Activated CD4-positive, CD25-positive, alpha-beta regulatory T cell treated with anti-CD3 and anti-CD28 coated beads, Interleukin-2, amount 50 U/mL, for 16 hours (primary cell): ENCODE data around the gene MYBBP1A.
"Not testable (repeated sequence)": the region's sequence is repeated elsewhere in the genome, so short reads cannot be mapped to it uniquely, and the experiment has no call there.

ENCODE experiments used
- DNase-seq: peaks from one replicate; pipeline ENCODE4 v3.0.0-alpha.2; 2020; ENCODE audit warnings: low read depth, low spot score

MYBBP1A gene

DNA sequence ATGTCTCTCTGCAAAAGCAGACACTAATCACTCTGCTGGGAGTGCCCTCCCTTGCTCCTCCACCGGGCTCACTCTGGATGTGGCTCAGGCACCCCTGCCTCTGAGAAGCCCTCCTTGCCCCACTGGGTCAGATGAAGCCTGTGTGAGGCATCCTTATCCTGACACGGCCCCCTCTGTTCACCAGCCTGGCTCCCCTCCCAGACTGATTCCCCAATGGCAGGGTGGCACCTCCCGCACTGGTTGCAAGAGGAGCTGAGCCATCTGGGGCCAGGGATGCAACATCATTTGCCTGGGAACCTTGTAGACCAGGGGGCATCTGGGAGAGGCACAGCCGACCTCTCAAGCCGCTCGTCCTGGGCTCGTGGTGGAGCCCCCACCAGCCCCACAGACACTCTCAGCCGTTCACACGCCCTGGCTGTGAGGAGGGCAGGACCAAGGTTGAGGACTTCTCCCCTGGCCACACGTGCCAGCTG is 35.8 kb upstream of the MYBBP1A start:
- DNase-seq = no peak

DNA sequence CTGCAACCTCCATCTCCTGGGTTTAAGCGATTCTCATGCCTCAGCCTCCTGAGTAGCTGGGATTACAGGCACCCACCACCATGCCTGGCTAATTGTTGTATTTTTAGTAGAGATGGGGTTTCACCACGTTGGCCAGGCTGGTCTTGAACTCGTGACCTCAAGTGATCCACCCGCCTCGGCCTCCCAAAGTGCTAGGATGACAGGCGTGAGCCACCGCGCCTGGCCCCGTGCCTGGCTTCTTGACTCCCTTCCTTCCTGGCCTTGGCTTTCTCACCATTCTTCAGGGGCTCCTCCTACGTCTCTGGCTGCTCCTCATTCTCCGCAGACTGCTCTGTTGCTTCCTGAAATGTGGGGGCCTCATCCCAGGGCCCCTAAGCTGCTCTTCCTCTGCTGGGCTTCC is 34.9 kb upstream of the MYBBP1A start:
- not testable (repeated sequence) for DNase-seq

DNA sequence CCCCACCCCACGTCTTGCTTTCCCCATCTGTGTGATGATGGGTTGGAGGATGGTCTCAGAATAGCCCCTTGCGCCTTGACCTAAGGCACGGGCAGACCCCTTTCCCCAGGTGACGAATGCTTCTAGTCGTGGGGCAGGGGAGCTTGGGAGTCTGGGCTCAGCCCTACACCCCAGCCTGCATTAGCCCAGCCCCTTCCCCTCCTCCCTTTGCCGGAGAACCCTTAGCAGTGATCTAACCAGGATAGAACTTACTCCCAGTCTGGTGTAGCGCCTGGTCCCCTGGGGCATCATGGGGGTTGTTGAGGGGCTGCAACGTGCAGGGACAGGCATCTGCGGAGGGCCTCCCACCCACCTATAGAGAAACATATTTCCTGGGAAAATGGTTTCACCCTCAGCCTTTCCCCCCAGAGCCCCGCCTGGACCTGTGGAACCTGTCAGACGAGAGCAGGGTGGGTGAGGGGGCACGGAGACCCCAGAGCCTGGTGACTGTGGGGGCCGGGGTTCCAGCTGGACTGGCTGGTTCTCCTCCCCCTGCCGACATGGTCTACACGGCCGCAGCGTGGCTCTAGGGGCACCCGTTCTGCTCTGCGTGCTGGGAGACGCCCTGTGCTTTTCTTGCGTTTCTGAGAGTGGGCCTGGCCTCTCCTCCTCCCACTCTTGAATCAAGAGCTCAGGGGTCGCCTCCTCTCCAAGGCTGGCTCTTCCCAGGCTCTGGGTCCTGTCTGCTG is 33.9 kb upstream of the MYBBP1A start:
- no peak for DNase-seq

DNA sequence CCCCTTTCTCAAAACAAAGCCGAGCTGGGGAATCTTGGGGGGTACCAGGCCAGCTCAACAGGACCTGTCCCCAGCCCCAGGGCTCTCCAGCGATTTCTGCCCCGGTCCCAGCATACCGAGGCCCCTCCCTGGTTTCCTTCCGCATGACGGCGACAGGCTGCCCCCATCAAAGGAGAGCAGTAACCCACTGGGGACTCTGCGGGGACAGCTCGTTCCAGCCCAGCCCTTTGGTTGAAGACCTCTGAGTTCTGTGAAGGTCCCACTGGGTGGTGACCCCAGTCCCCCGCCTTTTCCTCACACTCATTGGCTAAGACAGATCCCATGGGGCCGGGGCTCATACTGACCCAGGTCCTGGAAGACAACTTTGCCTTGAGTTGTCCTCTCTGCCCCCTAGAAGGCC is 33.2 kb upstream of the MYBBP1A start:
- DNase-seq = no peak

DNA sequence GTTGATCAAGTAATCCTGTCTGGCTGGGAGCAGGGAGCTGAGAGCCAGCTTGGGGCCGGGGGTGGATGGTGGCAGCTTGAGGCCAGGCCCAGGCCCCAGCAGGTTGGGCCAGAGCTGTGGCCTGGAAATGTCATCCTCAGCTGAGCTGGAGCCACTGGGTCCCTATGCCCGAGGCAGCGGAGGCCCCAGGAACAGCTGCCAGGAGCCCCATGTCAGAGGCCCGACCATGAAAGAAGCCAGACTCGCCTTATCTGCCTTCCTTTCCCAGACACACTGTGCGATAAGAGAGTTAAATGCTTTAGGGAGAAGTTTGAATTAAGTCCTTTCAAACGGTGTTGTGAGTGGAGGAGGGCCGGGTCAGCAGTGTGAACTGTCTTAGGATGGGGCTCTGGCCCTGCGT is 32.6 kb upstream of the MYBBP1A start:
- DNase-seq = no peak

DNA sequence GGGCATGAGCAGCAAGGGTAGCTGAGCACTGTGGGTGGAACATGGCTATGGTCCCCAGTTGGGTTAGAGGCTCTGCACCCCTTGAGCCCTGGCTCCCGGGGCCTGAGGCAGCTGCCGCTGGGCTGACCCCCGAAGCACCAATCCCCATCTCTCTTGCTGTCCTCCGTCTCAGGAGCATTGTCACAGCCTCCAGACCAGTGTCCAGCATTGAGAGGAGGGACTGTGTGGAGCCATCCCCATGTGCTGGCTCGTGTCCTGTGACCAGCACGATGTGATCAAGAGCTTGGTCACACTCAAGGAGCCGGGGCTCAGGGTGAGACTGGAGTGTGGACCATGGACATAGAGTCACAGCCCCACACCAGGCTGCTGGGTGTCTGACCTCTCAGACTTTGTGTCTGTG is 32.0 kb upstream of the MYBBP1A start:
- no peak for DNase-seq

DNA sequence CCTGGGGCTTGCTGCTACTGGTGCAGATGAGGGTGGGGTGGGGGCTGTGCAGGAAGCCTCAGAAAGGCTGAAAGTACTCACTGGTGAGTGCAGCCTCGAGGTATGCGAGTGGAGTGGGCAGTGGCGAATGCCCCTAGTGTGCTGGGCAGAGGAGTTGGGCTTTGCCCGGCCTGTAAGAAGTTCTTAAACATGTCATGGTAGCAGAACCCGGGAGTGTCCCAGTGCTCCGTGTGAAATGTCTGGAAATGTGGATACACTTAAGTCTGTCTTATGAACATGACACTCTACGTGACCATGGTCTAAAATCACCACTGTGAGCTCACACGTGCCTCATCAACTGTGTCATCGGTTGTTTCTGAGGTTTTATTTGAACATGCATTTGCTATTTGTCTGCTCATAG is 30.9 kb upstream of the MYBBP1A start:
- no peak for DNase-seq

DNA sequence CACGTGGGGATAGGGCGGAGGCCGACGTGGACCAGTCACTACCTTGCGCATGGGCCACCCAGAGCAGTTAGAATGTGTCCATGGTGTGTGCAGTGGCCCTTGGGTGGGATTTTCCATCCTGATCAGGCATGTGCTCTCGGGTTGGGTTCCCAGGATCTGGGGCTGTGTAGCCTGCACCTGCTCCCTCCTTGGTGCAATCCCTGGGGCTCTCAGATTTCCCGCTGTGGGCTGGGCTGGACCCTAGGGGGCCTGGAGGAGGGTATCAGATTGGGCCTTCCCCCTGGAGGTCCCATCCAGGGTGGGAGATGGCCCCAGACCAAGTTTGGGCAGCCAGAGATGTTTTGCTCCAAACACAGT is 30.4 kb upstream of the MYBBP1A start:
- no peak for DNase-seq

DNA sequence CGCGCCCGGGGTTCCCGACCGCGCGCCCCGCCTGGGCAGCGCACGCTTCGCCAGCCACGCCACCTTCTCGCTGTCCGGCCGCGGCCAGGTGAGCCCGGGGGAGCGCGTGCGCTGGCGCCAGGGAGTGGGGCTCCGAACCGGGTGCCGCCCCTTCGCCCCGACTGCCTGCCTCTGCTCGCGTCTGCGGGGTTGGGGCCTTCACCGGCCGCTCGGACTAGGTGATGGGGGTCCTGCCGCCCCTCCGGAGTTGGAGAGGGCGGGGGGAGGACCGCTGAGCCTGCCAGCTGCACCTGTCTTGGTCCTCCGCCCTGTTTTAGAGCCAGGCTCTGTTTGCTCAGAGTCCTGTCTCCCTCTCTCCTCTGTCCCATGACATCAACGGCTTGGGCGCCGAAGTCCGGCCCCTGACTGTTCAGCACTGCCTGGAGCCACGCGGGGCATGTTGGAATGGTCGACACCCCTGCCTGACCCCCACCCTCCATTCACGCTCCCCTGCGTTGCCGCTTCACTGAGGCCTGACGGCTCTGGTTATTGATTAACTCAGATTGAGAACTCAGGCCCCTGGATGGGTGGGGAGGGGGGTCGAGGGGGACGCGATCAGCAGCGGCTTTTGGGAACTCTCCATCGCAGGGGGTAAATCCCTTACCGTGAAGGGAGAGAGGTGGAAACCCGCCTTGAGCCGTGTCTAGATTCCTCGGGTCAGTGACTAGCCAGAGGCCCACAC is 29.9 kb upstream of the MYBBP1A start:
- no peak for DNase-seq

DNA sequence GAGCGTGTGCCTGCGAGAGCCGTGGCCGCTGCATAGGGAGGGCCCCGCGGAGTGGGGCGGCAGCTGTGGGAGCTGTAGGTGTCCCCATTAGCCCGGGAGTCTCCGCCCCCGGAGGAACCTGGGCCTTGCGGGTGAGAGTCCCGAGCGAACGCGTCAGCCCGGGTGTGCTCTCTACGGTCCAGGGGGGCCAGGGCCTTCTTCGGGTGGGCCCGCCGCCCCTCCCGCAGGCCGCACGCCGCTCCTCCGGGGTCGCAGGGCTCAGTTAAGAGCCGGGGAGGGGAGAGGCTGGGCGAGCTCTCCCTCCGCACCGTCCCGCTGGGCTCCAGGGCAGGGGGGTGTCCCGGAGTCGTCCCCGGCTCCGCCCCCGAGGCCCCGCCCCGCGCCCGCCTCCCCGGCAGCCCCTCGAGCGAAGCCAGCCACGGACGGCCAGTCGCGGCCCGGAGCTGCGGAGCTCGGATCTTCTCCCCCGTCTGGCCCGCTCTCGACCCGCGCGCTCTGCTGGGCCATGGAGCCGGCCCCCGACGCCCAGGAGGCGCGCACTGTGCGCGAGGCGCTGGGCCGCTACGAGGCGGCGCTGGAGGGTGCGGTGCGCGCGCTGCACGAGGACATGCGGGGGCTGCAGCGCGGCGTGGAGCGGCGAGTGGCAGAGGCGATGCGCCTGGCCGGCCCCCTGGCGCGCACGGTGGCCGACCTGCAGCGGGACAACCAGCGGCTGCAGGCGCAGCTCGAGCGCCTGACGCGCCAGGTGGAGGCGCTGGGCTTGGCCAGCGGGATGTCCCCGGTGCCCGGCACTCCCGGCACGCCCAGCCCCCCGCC is 29.1 kb upstream of the MYBBP1A start, which contains the start of gene SMTNL2:
Gene SMTNL2 (plus strand): TSS at position 429 of the 816 bp plus-strand sequence. CDS start 77 bp downstream, at position 506.
- DNase-seq = no peak

DNA sequence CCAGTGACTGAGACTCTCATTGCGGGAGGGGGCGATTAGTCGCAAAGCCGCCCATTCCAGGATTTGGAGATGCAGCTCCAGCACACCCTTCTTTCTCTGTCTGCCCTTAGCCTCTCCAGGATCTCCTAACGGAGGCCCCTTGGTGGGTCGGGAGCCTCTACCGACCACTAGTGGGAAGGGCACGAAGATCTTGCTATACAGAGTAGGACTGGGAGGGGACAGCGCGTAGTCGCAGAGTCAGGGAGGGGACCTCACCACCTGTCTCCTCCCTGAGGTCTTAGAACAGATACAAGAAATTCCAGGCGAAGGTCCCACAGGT is 28.6 kb upstream of the MYBBP1A start:
- DNase-seq = no peak

DNA sequence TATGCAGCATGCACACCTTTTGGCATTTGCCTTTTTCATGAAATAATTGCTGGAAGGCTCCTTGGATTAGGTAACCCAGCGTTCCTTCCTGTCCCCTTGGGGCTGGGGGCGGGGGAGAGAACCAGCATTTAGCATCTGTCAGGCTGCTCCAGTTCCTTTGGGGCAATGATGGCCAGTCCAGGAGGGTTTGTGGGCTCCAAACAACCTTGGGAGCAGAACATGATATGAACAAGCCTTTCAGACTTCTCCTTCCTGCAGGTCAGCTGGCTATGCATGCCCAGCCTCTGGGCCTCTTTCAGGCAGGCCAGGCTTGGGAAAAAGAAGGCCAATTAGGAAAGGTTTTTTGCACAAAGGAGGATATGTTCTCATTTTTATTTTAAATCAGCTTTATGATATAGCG is 28.0 kb upstream of the MYBBP1A start:
- DNase-seq = no peak

DNA sequence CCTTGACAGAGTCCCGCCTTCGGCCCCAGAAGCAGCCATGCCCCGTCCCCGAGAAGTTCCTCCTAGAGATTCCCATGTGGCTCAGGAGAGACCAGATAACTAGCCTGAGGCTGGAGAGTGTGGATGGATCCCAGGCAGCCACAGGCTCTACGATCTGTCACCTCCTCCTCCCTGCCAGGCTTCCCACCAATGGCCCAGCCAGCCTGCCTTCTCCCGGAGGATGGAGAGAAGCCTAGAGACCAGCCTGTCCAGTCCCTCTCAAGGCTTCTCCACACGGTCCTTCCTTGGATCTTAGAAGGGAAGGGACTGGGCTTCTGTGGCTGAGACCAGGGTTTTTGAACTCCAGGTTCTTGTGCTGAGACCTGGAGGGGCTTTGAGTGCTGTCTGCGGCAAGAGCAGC is 27.5 kb upstream of the MYBBP1A start:
- DNase-seq = no peak

DNA sequence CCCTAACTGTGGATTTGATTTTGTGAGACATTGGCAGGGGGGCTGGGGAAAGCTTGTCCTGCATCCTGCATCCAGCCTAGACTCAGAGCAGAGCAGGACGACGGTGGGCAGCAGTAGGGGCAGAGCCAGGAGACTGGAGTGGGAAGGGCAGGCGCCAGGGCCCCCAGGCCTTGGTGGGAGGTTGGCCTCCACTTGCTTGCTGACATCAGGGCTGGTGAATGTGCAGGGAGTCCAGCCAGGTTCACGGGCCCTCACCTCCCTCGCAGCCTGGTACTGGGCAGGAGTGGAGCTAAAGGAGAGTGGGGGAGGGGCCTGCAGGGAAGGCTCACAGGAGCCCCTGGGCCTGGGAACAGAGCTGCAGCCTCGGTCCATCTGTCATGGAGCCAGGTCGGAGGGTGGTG is 26.9 kb upstream of the MYBBP1A start:
- DNase-seq = no peak

DNA sequence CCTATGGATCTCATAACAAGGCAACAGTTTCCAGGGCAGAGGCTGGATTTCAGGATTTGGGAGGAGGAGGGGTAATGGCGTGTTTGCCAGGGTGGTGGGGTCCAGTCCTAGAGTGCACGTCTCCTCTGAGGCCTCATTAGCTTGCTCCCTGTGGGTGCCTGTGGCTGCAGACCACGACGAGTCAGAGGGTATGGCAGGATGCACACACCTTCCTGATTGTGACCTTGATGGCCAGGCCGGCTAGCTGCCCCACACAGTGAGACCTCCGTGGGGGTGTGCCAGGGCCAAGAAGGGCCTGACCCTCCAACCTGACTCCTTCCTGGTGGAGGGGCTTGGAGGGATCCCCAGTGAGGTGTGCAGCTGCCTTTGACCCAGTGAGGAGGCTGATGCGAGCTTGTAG is 25.1 kb upstream of the MYBBP1A start:
- DNase-seq = no peak

DNA sequence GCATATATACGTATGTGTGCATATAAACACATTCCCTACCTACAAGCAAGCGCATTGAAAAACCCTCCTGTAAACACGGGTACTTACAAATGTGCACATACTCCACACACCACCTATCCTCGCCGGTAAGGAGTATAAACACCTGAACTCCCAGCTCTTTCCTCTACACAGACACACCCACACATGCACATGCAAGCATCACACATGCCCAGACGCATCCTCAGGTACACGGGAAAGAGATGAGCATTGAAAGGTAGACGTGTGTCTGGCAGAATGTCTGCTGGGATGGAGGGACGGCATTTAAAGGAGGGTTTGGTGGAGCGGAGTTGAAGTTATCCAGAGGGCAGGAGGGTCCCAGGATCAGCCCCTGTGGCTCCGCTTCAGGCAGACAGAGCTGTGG is 24.5 kb upstream of the MYBBP1A start:
- DNase-seq = no peak

DNA sequence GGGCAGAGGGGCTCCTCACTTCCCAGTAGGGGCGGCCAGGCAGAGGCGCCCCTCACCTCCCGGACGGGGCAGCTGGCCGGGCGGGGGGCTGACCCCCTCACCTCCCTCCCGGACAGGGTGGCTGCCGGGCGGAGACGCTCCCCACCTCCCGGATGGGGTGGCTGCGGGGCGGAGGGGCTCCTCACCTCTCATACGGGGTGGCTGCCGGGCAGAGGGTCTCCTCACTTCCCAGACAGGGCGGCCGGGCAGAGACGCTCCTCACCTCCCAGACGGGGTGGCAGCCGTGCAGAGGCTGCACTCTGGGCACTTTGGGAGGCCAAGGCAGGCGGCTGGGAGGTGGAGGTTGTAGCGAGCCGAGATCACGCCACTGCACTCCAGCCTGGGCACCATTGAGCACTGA is 23.2 kb upstream of the MYBBP1A start:
- DNase-seq = not testable (repeated sequence)

DNA sequence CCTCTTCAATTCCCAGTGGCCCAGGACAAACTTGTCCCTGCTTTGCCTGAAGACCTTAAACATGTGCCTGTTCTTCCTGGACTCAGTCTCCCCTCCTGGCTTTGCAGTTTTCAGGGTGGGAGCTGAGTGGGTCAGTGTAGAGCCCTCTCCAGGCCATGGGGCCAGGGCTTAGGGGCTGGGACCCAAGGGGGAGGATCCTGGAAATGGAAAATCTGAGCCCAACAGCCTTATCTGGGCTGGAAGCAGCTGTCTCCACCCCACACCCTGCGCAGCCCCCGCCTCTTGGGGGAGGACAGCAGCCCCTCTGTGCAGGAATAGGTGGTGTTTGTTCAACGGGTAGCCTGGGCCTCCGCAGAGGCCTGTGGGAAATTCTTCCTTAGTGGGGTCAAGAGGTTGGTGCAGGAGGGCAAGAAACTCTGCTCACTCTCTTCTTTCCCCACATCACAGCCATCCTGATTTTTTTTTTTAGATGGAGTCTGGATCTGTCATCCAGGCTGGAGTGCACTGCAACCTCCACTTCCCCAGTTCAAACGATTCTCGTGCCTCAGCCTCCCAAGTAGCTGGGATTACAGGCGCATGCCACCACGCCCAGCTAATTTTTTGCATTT is 22.3 kb upstream of the MYBBP1A start:
- no peak for DNase-seq

DNA sequence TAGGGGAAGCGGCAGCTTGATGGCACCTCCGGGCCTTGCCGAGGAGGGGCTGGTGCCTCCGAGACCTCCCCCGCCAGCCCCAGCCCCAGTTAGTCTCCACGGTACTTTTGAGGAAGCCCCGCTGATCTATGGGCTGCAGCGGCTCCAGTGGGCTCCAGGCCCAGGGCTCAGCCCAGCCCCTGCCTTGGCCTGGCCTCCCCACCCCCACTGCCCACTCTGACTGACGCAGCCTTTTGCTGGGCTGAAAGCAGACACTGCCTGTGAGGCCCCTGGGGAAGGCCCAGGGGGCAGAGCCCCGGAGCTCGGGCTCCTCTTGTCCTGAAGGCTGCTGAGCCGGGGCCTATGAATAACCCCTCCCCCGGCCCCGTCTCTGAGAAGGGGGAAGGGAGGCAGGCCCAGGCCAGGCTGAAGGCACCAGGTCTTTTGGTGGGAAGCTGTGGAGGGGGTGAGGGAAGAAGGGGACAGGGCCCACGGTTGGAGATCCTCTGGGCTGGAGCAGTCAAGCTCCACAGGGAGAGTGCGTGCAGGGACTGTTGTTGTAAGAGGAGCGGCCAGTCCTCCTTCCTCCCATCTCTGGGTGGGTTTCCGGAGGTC is 21.6 kb upstream of the MYBBP1A start:
- DNase-seq = no peak

DNA sequence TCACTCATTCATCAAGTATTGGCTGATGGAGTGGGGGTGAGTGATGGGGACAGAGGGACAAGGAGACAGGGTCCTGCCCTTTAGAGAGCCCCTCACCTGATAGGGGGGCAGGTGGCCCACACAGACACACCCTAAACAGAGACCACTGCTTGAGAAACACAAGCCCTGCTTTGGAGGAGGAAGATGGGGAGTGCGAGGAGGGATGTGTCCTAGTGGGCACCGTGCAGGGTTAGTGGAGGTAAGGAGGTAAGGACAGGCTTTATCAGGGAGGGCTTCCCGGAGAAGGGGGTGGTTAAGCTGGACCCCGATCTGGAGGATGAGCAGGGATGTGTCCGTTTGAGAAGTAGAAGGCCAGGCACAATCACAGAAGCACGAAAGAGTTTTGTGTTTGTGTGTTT is 21.0 kb upstream of the MYBBP1A start:
- DNase-seq = no peak

DNA sequence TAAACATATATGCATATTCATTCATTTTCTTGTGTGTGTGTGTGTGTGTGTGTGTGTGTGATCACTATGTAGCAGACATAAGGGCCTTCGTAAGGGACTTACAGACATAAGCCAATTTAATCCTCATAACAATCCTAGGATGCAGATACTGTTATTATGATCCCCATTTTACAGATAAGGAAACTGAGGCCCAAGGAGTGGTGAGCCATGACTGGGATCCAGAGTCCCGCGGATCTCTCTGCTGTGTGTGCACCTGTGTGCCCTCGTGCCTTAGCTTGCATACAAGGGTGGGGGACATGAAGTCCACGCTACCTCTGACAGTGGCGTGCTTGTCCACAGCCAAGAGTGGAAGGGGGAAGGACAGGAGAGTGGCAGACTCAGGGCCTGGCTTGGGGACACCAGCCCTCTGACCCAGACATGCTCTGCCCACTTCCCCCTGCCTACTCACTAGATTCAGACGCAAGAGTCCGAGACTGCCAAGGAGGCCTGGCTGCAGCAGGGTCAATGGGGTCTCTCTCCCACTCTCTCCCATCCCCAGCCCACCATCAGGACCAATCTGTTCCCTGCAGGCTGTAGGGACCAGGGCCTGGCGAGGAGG is 19.4 kb upstream of the MYBBP1A start:
- no peak for DNase-seq
